HG02884 (cell line): ENCODE measurements around the gene KRTAP4-3.
"Not testable (repeated sequence)": the region's sequence is repeated elsewhere in the genome, so short reads cannot be mapped to it uniquely, and the experiment has no call there.

ENCODE experiments used
- ATAC-seq: cut with Tn5 transposase; IDR thresholded peaks from one replicate; pipeline ENCODE4 v1.9.1; 2021; ENCODE audit warnings: mild to moderate bottlenecking, moderate library complexity; ENCODE audit not compliant: unreplicated experiment

KRTAP4-3 gene

GRCh38 chr17:41153856-41154255, 14.2 kb downstream of the KRTAP4-3 start:
- no peak for ATAC-seq

- ATAC-seq: no peak
Observed at GRCh38 chr17:41151525-41151924, 16.5 kb downstream of the KRTAP4-3 start.

- ATAC-seq: no peak
Observed at GRCh38 chr17:41150026-41150425, 18.0 kb downstream of the KRTAP4-3 start.

- ATAC-seq: no peak
Observed at GRCh38 chr17:41149652-41149985, 18.4 kb downstream of the KRTAP4-3 start, which contains the start of gene KRTAP4-5. Gene KRTAP4-5 (minus strand): TSS chr17:41149825. CDS start chr17:41149767, 58 bp downstream.

DNA sequence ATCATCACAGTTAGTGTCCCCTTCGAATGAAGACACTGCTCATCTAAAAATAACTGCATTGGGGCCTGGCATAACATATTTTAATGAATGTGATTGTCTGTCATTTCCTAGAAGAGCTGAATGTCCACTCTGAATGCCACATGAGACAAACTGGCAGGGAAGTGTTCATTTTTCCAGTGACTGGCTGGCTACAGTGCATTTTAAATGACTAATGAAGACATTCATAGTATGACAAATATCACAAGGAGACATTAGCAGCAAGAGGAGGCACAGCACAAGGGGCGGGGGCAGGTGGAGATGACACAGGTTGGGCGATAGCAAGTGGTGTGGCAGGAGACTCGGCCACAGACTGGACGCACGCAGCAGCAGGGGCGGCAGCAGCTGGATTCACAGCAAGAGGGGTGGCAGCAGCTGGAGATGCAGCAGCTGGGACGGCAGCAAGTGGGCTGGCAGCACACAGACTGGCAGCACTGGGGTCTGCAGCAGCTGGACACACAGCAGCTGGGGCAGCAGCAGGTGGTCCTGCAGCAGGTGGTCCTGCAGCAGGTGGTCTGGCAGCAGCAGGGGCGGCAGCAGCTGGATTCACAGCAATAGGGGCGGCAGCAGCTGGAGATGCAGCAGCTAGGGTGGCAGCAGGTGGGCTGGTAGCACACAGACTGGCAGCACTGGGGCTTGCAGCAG, 18.9 kb downstream of the KRTAP4-3 start:
- not testable (repeated sequence) for ATAC-seq

- ATAC-seq: no peak
Observed at GRCh38 chr17:41147531-41148204, 20.4 kb downstream of the KRTAP4-3 start.

GRCh38 chr17:41145261-41145660, 22.8 kb downstream of the KRTAP4-3 start:
- ATAC-seq: no peak

GRCh38 chr17:41144846-41145245, 23.2 kb downstream of the KRTAP4-3 start:
- ATAC-seq: no peak

DNA sequence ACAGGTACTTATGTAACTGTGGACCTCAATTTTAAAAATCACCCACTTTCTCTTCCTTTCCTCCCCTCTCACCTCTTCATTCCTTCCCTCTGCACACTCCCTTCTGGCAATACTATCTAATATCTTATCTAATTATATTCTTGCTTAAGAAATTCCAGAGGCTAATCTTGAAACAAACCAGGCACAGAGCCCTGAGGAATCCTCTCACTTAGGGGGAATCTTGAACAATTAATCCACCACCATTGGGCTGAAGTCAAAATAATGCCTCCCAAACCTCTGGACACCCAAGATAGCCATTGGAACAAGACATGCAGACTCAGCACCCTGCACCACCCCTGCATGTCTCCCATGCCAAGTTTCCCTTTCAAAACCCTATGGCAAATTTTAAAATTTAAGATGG, 26.7 kb downstream of the KRTAP4-3 start:
- no peak for ATAC-seq

- ATAC-seq: no peak
Observed at GRCh38 chr17:41140360-41141131, 27.5 kb downstream of the KRTAP4-3 start, which contains the start of gene KRTAP4-6. Gene KRTAP4-6 (minus strand): TSS chr17:41140544. CDS start chr17:41140487, 57 bp downstream.

DNA sequence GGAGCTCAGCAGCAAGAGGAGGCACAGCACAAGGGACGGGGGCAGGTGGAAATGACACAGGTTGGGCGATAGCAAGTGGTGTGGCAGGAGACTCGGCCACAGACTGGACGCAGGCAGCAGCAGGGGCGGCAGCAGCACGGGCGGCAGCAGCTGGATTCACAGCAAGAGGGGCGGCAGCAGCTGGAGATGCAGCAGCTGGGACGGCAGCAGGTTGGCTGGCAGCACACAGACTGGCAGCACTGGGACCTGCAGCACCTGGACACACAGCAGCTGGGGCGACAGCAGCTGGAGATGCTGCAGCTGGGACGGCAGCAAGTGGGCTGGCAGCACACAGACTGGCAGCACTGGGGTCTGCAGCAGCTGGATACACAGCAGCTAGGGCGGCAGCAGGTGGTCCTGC, 28.2 kb downstream of the KRTAP4-3 start:
- not testable (repeated sequence) for ATAC-seq

DNA sequence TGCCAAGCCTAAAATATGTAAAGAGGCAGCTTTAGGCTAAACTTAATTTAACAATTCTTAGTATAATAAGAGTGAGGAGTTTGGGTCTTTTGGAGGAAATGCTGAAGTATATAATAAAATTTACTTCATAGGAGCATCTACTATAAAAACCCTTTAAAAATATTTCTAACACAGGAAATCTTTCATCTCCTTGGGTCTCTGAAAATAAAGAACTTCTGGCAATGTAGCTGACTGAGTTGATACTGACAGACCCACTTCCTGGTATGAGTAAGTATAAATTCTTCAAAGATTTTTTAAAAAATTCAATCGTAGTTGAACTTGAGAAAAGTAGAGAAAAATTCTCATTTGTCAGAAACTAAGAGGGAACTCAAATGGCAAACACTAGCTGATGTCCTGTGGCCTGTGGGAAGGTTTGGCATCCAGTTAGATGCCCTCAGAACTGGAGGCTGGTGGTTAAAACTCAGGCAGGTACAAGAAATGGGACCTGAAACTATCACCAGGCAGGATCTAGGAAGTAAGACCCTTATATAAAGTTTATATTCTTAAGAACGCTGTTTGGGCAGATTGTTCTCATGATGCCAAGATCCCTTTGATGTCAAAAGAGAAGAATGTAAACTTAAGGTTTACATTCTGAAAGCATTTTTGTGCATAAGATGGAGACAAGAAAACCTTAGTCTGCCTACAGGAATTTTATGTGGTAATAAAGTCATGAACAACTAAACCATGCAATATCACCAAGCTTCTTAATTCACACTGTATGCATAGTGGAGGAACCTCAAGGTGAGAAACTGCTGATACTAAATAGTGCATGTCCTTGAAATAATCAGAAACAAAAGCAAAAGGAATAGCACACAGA, 33.9 kb downstream of the KRTAP4-3 start:
- ATAC-seq: no peak

DNA sequence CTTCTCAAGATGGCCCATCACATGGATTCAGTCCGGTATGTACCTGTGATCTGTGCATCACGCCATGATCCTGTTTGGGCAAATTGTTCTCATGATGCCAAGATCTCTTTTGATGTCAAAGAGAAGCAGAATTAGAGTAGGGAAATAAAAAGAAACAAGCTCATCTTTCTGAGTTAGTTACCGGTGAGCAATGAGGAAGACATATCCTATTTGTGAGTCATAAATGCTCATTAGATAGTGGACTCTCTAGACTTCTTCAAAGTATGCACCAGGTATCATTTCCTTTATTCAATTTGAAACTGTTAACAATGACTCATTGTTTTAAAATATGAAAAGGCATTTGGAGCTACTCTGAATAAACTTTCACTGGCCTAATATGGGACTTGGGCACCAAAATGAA, 36.0 kb downstream of the KRTAP4-3 start:
- ATAC-seq: no peak

DNA sequence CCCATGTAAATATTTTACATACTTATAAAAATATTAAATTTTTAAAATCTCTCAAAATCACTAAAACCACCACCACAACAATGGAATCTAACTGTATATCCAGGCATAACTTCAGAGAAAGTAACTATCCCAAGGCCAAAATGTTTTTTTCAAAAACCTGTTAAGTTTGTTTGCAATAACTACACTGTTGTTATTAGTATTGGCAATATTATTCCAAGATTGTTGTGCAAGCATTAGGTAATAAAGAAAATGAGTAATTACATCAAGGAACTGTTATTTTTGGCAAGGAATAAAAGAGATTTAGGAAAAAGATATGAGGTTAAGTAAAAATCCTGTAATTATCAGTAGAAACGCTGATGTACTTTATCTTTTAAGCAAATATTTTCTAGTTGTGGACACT, 40.6 kb downstream of the KRTAP4-3 start:
- no peak for ATAC-seq

- ATAC-seq: no peak
Observed at GRCh38 chr17:41126412-41126811, 41.6 kb downstream of the KRTAP4-3 start.

GRCh38 chr17:41125064-41125463, 43.0 kb downstream of the KRTAP4-3 start:
- ATAC-seq: no peak

DNA sequence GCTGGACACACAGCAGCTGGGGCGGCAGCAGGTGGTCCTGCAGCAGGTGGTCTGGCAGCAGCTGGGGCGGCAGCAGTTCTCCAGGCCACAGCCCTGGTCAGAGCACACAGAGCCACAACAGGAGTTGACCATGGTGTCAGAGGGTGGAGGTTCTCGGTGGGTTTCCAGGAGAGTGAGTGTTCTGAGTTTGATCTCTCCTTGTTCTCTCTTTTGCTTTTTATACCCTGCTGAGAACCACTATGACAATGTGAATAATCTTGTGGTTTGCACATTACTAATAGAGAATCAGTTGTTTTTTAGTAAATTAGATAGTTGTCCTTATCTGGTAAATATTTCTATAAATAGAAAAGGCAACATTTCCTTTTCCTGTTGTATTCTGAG, 44.0 kb downstream of the KRTAP4-3 start, which contains the start of gene KRTAP4-12:
Gene KRTAP4-12 (minus strand): TSS at position 192 of the 381 bp plus-strand sequence. CDS start 60 bp downstream, at position 132.
- ATAC-seq: not testable (repeated sequence)

- not testable (repeated sequence) for ATAC-seq
Observed at GRCh38 chr17:41123292-41123990, 44.6 kb downstream of the KRTAP4-3 start.

- ATAC-seq: no peak
Observed at GRCh38 chr17:41121742-41122141, 46.3 kb downstream of the KRTAP4-3 start.
